Endothelial cell (in vitro differentiated cells): ENCODE results near the gene SPOCK1. TPM values are rescaled to one million over a fixed set of nuclear protein-coding genes. Genes with fewer than 3 reads are reported as not detected.

Source experiments
- DNase-seq: peaks from one replicate; pipeline ENCODE4 v3.0.0; 2021; ENCODE audit warnings: low spot score
- H3K27ac Mint-ChIP-seq: one replicate; pipeline ENCODE4 v1.8.0; 2021; ENCODE audit warnings: mixed read lengths, inconsistent platforms; ENCODE audit not compliant: unreplicated experiment
- H3K27me3 Mint-ChIP-seq: one replicate; pipeline ENCODE4 v1.8.0; 2021; ENCODE audit warnings: mild to moderate bottlenecking, moderate library complexity, mixed read lengths, inconsistent platforms; ENCODE audit not compliant: unreplicated experiment
- H3K36me3 Mint-ChIP-seq: one replicate; pipeline ENCODE4 v1.8.0; 2021; ENCODE audit warnings: mild to moderate bottlenecking, low read depth, mixed read lengths, inconsistent platforms; ENCODE audit not compliant: unreplicated experiment
- H3K4me1 Mint-ChIP-seq: one replicate; pipeline ENCODE4 v1.8.0; 2021; ENCODE audit warnings: mild to moderate bottlenecking, mixed read lengths, inconsistent platforms; ENCODE audit not compliant: unreplicated experiment
- H3K4me3 Mint-ChIP-seq: one replicate; pipeline ENCODE4 v1.8.0; 2021; ENCODE audit warnings: mild to moderate bottlenecking, mixed read lengths, inconsistent platforms; ENCODE audit not compliant: unreplicated experiment
- H3K9me3 Mint-ChIP-seq: one replicate; pipeline ENCODE4 v1.8.0; 2021; ENCODE audit warnings: mixed read lengths, inconsistent platforms; ENCODE audit not compliant: unreplicated experiment
- CTCF ChIP-seq: fragments of 200-600 bp; sonication (generic); IDR thresholded peaks from one replicate; pipeline ENCODE4 v1.5.0; 2021; ENCODE audit warnings: antibody characterized with exemption; ENCODE audit not compliant: unreplicated experiment
- total RNA-seq: library from RNA; stranded (reverse); fragmentation: NEBNext Ultra II Directional; extraction: Animal tissue kit (Norgen Biotek cat#: 25700); gene quantifications from one replicate; pipeline ENCODE4 v1.2.1, GENCODE V29; 2021; ENCODE audit not compliant: unreplicated experiment

SPOCK1 gene
- total RNA-seq, 1 donor from 2014 or later, result 8.7 TPM

- no peak for TF ChIP-seq CTCF
- Mint-ChIP-seq H3K4me1 (peaks cover 11% of the 10 kb centered on the region), H3K9me3 (no peaks in the 10 kb centered on the region), H3K27me3 (peaks cover 4% of the 10 kb centered on the region), H3K36me3 (no peaks in the 10 kb centered on the region), H3K27ac (no peak overlapping the region), H3K4me3 (no peak overlapping the region)
- no peak for DNase-seq
Observed at GRCh38 chr5:137147346-137147745, 351.8 kb downstream of the SPOCK1 start.

GRCh38 chr5:137146402-137146890 lies 352.7 kb downstream of the SPOCK1 start:
- H3K36me3 Mint-ChIP-seq, result no peaks in the 10 kb centered on the region
- H3K27ac Mint-ChIP-seq, result no peak overlapping the region
- TF ChIP-seq CTCF, result no peak
- no peaks in the 10 kb centered on the region for H3K9me3 Mint-ChIP-seq
- DNase-seq, result no peak
- peaks cover 6% of the 10 kb centered on the region for H3K27me3 Mint-ChIP-seq
- no peak overlapping the region for H3K4me3 Mint-ChIP-seq
- peaks cover 11% of the 10 kb centered on the region for H3K4me1 Mint-ChIP-seq

- Mint-ChIP-seq H3K4me3 (no peak overlapping the region), H3K4me1 (peaks cover 11% of the 10 kb centered on the region), H3K27me3 (peaks cover 6% of the 10 kb centered on the region), H3K9me3 (no peaks in the 10 kb centered on the region), H3K27ac (no peak overlapping the region), H3K36me3 (no peaks in the 10 kb centered on the region)
- DNase-seq, result no peak
- no peak for TF ChIP-seq CTCF
Observed at GRCh38 chr5:137145721-137146120, 353.4 kb downstream of the SPOCK1 start.

- Mint-ChIP-seq H3K27me3 (peaks cover 4% of the 10 kb centered on the region), H3K9me3 (no peaks in the 10 kb centered on the region), H3K4me1 (peaks cover 11% of the 10 kb centered on the region), H3K4me3 (no peak overlapping the region), H3K27ac (no peak overlapping the region), H3K36me3 (no peaks in the 10 kb centered on the region)
- no peak for TF ChIP-seq CTCF
- DNase-seq, result no peak
Observed at GRCh38 chr5:137144656-137145055, 354.5 kb downstream of the SPOCK1 start.

GRCh38 chr5:137142764-137143605 lies 356.1 kb downstream of the SPOCK1 start:
- no peak overlapping the region for H3K27ac Mint-ChIP-seq
- TF ChIP-seq CTCF, result no peak
- no peaks in the 10 kb centered on the region for H3K9me3 Mint-ChIP-seq
- H3K27me3 Mint-ChIP-seq, result peaks cover 3% of the 10 kb centered on the region
- H3K4me1 Mint-ChIP-seq, result peaks cover 9% of the 10 kb centered on the region
- H3K36me3 Mint-ChIP-seq, result no peaks in the 10 kb centered on the region
- no peak for DNase-seq
- H3K4me3 Mint-ChIP-seq, result no peak overlapping the region
